Activated naive CD8-positive, alpha-beta T cell treated with anti-CD3 and anti-CD28 coated beads, Interleukin-2, amount 50 U/mL, for 24 hours (primary cell): Measurements from ENCODE around the gene AGPAT3.

Experiments
- ATAC-seq: fragments of 150-1000 bp; cut with Tn5 transposase; one replicate; pipeline ENCODE4 v1.10.0; 2021
- DNase-seq: peaks from one replicate; pipeline ENCODE4 v3.0.0; 2021
- H3K27ac Mint-ChIP-seq: one replicate; pipeline ENCODE4 v1.8.0; 2021; ENCODE audit warnings: mild to moderate bottlenecking, mixed read lengths
- H3K27me3 Mint-ChIP-seq: one replicate; pipeline ENCODE4 v1.8.0; 2021; ENCODE audit warnings: mixed read lengths
- H3K36me3 Mint-ChIP-seq: one replicate; pipeline ENCODE4 v1.8.0; 2021; ENCODE audit warnings: low read depth, mixed read lengths
- H3K4me1 Mint-ChIP-seq: one replicate; pipeline ENCODE4 v1.8.0; 2021; ENCODE audit warnings: mixed read lengths
- H3K4me3 Mint-ChIP-seq: one replicate; pipeline ENCODE4 v1.8.0; 2021; ENCODE audit warnings: mild to moderate bottlenecking, moderate library complexity, mixed read lengths
- H3K9me3 Mint-ChIP-seq: one replicate; pipeline ENCODE4 v1.8.0; 2021; ENCODE audit warnings: mixed read lengths

The AGPAT3 gene

GRCh38 chr21:43847301-43847700, 17.7 kb upstream of the AGPAT3 start:
- no peak for ATAC-seq
- H3K4me1 Mint-ChIP-seq = peaks cover 5% of the 10 kb centered on the region
- H3K9me3 Mint-ChIP-seq = peaks cover 8% of the 10 kb centered on the region
- H3K4me3 Mint-ChIP-seq = no peak overlapping the region
- no peaks in the 10 kb centered on the region for H3K36me3 Mint-ChIP-seq
- H3K27me3 Mint-ChIP-seq = peaks cover 3% of the 10 kb centered on the region
- no peak for DNase-seq
- H3K27ac Mint-ChIP-seq = no peak overlapping the region

DNA sequence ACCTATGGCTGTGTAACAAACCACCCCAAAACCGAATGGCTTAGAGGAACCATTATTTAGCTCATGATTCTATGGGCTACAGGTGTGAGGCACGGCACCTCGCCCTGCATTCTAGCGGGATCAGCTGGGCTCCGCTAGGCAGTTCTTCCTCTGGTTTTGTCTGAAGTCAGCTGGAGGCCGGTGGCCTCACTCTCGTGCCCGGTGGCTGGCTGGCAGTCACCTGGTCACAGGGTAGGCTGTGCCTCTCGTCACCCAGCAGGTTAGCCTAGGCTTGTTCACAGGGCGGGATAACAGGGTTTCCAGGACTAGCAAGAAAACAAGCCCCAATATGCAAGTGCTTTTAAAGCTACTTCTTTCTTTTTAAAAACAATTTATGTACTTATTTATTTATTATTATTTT, 16.3 kb upstream of the AGPAT3 start:
- Mint-ChIP-seq H3K36me3 (no peaks in the 10 kb centered on the region), H3K4me1 (no peaks in the 10 kb centered on the region), H3K4me3 (no peak overlapping the region), H3K27ac (no peak overlapping the region), H3K27me3 (peaks cover 9% of the 10 kb centered on the region), H3K9me3 (peaks cover 8% of the 10 kb centered on the region)
- DNase-seq (no peak), ATAC-seq (no peak)

- ATAC-seq (no peak), DNase-seq (no peak)
- Mint-ChIP-seq H3K27me3 (peaks cover 13% of the 10 kb centered on the region), H3K4me3 (no peak overlapping the region), H3K36me3 (no peaks in the 10 kb centered on the region), H3K27ac (no peak overlapping the region), H3K9me3 (peaks cover 6% of the 10 kb centered on the region), H3K4me1 (peaks cover 3% of the 10 kb centered on the region)
These were observed 15.3 kb upstream of the AGPAT3 start for GRCh38 chr21:43849532-43850299.

DNA sequence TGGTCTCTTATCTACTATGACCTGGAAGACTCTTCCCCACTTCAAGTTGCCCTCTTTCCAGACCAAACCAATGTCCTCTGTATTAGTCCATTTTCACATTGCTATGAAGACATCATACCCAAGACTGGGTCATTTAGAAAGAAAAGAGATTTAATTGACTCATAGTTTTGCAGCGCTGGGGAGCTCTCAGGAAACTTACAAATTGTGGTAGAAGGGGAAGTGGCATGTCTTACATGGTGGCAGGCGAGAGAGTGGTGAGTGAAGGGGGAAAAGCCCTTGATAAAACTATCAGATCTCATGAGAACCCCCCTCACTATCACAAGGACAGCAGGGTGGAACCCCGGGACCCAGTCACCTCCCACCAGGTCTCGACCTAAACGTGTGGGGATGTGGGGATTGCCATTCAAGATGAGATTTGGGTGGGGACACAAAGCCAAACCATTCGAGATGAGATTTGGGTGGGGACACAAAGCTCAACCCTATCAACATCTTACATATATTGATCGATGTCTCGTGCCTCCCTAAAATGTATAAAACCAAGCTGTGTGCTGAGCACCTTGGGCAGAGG, 14.2 kb upstream of the AGPAT3 start:
- Mint-ChIP-seq H3K36me3 (no peaks in the 10 kb centered on the region), H3K9me3 (peaks cover 4% of the 10 kb centered on the region), H3K27me3 (peaks cover 16% of the 10 kb centered on the region), H3K4me1 (peaks cover 14% of the 10 kb centered on the region), H3K27ac (no peak overlapping the region), H3K4me3 (no peak overlapping the region)
- no peak for DNase-seq
- no peak for ATAC-seq

DNA sequence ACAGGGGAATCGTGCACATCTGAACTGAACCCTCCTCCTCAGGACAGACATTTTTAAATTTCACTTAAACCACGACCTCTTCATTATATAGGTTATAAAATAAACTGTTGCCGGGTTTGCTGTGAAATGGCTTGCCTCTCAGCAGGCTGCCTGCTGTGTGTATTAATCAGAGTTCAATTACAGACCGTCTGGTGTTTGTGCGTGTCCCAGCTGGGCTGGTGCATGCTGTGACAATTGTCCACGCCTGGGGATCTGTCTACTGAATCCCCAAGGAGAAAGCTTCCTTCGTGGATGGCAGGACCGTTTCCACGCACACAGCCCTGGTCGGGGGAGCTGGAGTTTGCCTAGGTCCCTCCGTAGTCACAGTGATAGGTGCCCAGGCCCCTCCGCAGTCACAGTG, 13.4 kb upstream of the AGPAT3 start:
- no peak overlapping the region for H3K27ac Mint-ChIP-seq
- DNase-seq = no peak
- peaks cover 17% of the 10 kb centered on the region for H3K4me1 Mint-ChIP-seq
- no peak overlapping the region for H3K4me3 Mint-ChIP-seq
- H3K9me3 Mint-ChIP-seq = peaks cover 4% of the 10 kb centered on the region
- H3K36me3 Mint-ChIP-seq = no peaks in the 10 kb centered on the region
- H3K27me3 Mint-ChIP-seq = peaks cover 19% of the 10 kb centered on the region
- ATAC-seq = no peak

DNA sequence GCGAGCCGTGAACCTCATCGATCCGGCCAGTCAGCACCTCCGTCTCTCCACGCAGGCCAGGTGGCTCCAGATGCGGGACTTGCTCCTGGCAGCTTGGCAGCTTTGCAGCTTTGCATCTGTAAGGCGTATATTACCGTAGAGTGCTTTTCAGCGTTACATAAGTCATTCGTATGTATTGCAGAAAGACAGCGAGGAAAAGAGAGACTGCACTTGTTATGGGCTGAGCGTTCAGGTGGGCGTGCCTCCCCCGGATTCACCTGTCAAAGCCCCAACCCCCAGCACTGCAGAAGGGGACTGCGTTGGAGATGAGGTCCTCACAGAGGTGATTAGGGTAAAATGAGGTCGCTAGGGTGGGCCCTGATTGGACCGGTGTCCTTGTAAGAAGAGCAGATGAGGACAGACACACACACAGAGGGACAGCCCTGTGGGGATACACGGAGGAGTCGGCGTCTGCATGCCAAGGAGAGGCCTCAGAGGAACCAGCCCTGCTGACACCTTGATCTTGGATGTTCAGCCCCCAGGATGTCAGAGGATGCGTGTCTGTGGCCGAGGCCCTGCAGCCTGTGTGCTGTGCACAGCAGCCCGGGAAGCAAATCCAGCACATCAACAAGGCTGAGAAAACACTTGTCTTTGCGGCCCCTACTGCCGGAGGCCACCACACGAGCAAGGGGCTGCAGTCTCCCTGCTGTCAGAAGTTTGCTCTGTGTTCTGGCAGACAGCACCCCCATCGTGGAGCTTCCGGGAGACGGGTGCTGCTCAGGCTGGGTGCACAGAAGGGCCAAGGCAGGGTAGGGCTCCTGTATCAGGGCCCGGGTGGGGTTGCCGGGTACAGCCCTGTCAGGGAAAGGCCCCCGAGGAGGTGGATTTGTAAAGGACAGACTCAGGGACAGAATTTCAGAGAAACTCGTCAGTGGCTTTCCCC, 10.9 kb upstream of the AGPAT3 start:
- peak overlapping the region; percentile 54 for H3K27ac Mint-ChIP-seq
- ATAC-seq (no peak), DNase-seq (no peak)
- no peak overlapping the region for H3K4me3 Mint-ChIP-seq
- peaks cover 19% of the 10 kb centered on the region for H3K27me3 Mint-ChIP-seq
- peaks cover 17% of the 10 kb centered on the region for H3K4me1 Mint-ChIP-seq
- no peaks in the 10 kb centered on the region for H3K36me3 Mint-ChIP-seq
- H3K9me3 Mint-ChIP-seq = peaks cover 4% of the 10 kb centered on the region

DNA sequence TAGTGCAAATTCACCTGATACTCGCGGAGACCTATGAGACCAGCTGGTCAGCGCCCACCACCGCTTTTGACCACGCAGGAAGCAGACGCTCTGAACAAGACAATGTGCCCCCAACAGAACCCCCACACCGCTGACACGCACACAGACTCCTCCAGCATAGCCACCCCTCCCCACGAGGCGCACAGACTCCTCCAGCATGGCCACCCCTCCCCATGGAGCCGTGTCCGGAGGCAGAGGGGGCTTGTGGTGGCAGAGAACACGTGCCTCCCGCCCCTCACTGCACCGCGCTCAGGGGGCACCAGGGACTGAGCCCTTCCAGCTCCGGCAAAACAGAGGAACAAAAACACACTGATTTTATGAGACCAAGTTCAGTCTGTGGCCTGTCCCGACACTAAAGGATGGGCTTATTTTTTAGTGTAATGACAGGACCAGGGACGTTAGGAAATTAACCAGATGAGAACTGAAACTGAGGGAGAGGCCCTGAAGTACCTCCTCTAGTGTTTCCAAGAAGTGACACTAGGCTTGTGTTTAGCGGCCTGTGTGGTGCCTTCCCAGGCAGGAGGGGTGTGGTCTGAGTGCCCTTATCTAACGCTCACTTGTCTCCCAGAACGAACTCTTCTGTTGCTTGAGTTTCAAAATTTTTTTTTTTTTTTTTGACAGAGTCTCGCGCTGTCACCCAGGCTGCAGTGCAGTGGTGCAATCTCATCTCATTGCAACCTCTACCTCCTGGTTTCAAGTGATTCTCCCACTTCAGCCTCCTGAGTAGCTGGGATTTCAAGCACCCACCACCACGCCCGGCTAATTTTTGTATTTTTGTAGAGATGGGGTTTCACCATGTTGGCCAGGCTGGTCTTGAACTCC, 10.0 kb upstream of the AGPAT3 start:
- Mint-ChIP-seq H3K27me3 (peaks cover 16% of the 10 kb centered on the region), H3K4me1 (peaks cover 17% of the 10 kb centered on the region), H3K36me3 (no peaks in the 10 kb centered on the region), H3K4me3 (no peak overlapping the region), H3K9me3 (peaks cover 4% of the 10 kb centered on the region), H3K27ac (peak overlapping the region; percentile 54)
- peak; percentile 91 for ATAC-seq
- DNase-seq = peak; percentile 34

- Mint-ChIP-seq H3K4me1 (peaks cover 17% of the 10 kb centered on the region), H3K36me3 (no peaks in the 10 kb centered on the region), H3K27ac (no peak overlapping the region), H3K9me3 (no peaks in the 10 kb centered on the region), H3K27me3 (peaks cover 16% of the 10 kb centered on the region), H3K4me3 (no peak overlapping the region)
- no peak for ATAC-seq
- no peak for DNase-seq
These were observed 9.1 kb upstream of the AGPAT3 start for GRCh38 chr21:43855955-43856354.

DNA sequence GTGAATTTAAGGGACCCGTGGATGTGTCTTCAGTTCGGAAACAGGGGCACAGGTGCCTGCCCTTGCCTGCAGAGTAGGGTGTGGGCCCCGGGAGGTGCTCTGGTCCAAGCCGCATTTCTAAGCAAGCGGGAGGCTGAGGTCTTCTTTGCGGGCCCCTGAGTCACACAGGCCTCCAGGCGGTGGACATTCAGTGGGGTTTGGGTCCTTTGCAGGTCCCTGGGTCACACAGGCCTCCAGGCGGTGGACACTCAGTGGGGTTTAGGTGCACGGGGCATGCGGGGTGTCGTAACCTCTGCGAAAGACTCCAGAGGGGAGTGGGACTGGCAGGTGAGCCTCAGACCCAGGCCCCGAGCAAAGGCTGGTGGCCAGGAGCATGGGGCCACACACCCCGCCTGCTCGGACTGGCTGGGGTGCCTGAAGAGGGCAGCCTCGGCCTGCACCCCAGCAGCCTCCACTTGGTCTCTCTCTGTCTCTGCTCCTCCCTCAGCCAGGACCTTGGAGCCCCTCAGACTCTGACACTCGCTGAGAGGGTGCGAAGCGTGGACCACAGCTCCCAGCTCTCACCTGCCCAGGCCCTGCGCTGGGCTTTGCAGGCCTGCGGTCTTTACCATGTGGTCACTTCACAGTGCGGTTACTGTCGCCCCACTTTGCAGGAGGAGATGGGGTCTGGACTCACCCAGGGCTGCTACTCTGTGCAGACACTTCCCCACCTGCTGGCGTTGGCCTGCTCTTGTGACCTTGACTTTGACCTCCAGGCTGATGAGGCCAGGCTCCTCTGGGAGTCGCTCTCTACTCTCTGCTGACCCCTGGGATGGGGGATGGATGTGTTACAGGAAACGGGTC, 6.0 kb upstream of the AGPAT3 start:
- ATAC-seq = no peak
- Mint-ChIP-seq H3K4me3 (no peak overlapping the region), H3K36me3 (no peaks in the 10 kb centered on the region), H3K27ac (no peak overlapping the region), H3K9me3 (no peaks in the 10 kb centered on the region), H3K4me1 (peaks cover 20% of the 10 kb centered on the region), H3K27me3 (peaks cover 7% of the 10 kb centered on the region)
- DNase-seq = no peak

DNA sequence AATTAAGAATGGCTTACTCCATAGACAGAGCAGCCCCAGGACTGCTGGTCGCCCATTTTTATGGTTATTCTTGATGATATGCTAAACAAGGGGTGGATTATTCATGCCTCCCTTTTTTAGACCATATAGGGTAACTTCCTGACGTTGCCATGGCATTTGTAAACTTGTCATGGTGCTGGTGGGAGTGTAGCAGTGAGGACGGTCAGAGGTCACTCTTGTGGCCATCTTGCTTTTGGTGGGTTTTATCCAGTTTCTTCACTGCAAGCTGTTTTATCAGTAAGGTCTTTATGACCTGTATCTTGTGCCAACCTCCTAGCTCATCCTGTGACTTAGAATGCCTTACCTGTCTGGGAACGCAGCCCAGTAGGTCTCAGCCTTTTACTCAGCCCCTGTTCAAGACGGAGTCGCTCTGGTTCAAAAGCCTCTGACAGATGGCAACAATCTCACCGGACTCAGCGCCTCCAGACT, 5.2 kb upstream of the AGPAT3 start:
- Mint-ChIP-seq H3K27ac (no peak overlapping the region), H3K4me1 (peaks cover 16% of the 10 kb centered on the region), H3K4me3 (no peak overlapping the region), H3K27me3 (peaks cover 5% of the 10 kb centered on the region), H3K9me3 (no peaks in the 10 kb centered on the region), H3K36me3 (no peaks in the 10 kb centered on the region)
- ATAC-seq (no peak), DNase-seq (no peak)

- DNase-seq (no peak), ATAC-seq (no peak)
- Mint-ChIP-seq H3K36me3 (no peaks in the 10 kb centered on the region), H3K4me1 (peaks cover 8% of the 10 kb centered on the region), H3K9me3 (no peaks in the 10 kb centered on the region), H3K27ac (no peak overlapping the region), H3K27me3 (no peaks in the 10 kb centered on the region), H3K4me3 (no peak overlapping the region)
These were observed 3.3 kb upstream of the AGPAT3 start for GRCh38 chr21:43861706-43862105.

GRCh38 chr21:43864313-43864961, 586 bp upstream of the AGPAT3 start:
- peaks cover 35% of the 10 kb centered on the region for H3K4me1 Mint-ChIP-seq
- no peak for ATAC-seq
- H3K4me3 Mint-ChIP-seq = no peak overlapping the region
- H3K27ac Mint-ChIP-seq = no peak overlapping the region
- peak; percentile 53 for DNase-seq
- H3K27me3 Mint-ChIP-seq = no peaks in the 10 kb centered on the region
- H3K36me3 Mint-ChIP-seq = peaks cover 25% of the 10 kb centered on the region
- H3K9me3 Mint-ChIP-seq = no peaks in the 10 kb centered on the region
